Activated naive CD8-positive, alpha-beta T cell treated with anti-CD3 and anti-CD28 coated beads, Interleukin-2, amount 50 U/mL, for 24 hours (primary cell): ENCODE measurements around the gene FOXP1.

Experiments used
- ATAC-seq: fragments of 150-1000 bp; cut with Tn5 transposase; one replicate; pipeline ENCODE4 v1.10.0; 2021
- DNase-seq: peaks from one replicate; pipeline ENCODE4 v3.0.0; 2021
- H3K27ac Mint-ChIP-seq: one replicate; pipeline ENCODE4 v1.8.0; 2021; ENCODE audit warnings: mild to moderate bottlenecking, mixed read lengths
- H3K27me3 Mint-ChIP-seq: one replicate; pipeline ENCODE4 v1.8.0; 2021; ENCODE audit warnings: mixed read lengths
- H3K36me3 Mint-ChIP-seq: one replicate; pipeline ENCODE4 v1.8.0; 2021; ENCODE audit warnings: low read depth, mixed read lengths
- H3K4me1 Mint-ChIP-seq: one replicate; pipeline ENCODE4 v1.8.0; 2021; ENCODE audit warnings: mixed read lengths
- H3K4me3 Mint-ChIP-seq: one replicate; pipeline ENCODE4 v1.8.0; 2021; ENCODE audit warnings: mild to moderate bottlenecking, moderate library complexity, mixed read lengths
- H3K9me3 Mint-ChIP-seq: one replicate; pipeline ENCODE4 v1.8.0; 2021; ENCODE audit warnings: mixed read lengths

Gene FOXP1

GRCh38 chr3:71078723-71079525, 504.6 kb downstream of the FOXP1 start:
- H3K4me1 Mint-ChIP-seq, result peaks cover 99% of the 10 kb centered on the region
- DNase-seq (no peak), ATAC-seq (no peak)
- peak overlapping the region; percentile 89 for H3K27ac Mint-ChIP-seq
- peak overlapping the region; percentile 70 for H3K4me3 Mint-ChIP-seq
- no peaks in the 10 kb centered on the region for H3K9me3 Mint-ChIP-seq
- H3K27me3 Mint-ChIP-seq, result no peaks in the 10 kb centered on the region
- peaks cover 63% of the 10 kb centered on the region for H3K36me3 Mint-ChIP-seq

GRCh38 chr3:71078199-71078598, 505.3 kb downstream of the FOXP1 start:
- H3K9me3 Mint-ChIP-seq, result no peaks in the 10 kb centered on the region
- no peak for ATAC-seq
- H3K36me3 Mint-ChIP-seq, result peaks cover 64% of the 10 kb centered on the region
- peak overlapping the region; percentile 70 for H3K4me3 Mint-ChIP-seq
- H3K27ac Mint-ChIP-seq, result peak overlapping the region; percentile 89
- peaks cover 99% of the 10 kb centered on the region for H3K4me1 Mint-ChIP-seq
- no peaks in the 10 kb centered on the region for H3K27me3 Mint-ChIP-seq
- no peak for DNase-seq

- Mint-ChIP-seq H3K4me1 (peaks cover 100% of the 10 kb centered on the region), H3K27me3 (no peaks in the 10 kb centered on the region), H3K27ac (peak overlapping the region; percentile 89), H3K36me3 (peaks cover 60% of the 10 kb centered on the region), H3K9me3 (no peaks in the 10 kb centered on the region), H3K4me3 (peak overlapping the region; percentile 16)
- DNase-seq (no peak), ATAC-seq (no peak)
These were observed 506.5 kb downstream of the FOXP1 start for GRCh38 chr3:71077070-71077469.

- peak overlapping the region; percentile 89 for H3K27ac Mint-ChIP-seq
- no peaks in the 10 kb centered on the region for H3K9me3 Mint-ChIP-seq
- H3K4me1 Mint-ChIP-seq, result peaks cover 100% of the 10 kb centered on the region
- ATAC-seq (no peak), DNase-seq (no peak)
- no peak overlapping the region for H3K4me3 Mint-ChIP-seq
- H3K27me3 Mint-ChIP-seq, result no peaks in the 10 kb centered on the region
- peaks cover 57% of the 10 kb centered on the region for H3K36me3 Mint-ChIP-seq
These were observed 507.0 kb downstream of the FOXP1 start for GRCh38 chr3:71076361-71077002.

GRCh38 chr3:71075494-71075893, 508.0 kb downstream of the FOXP1 start:
- Mint-ChIP-seq H3K4me1 (peaks cover 100% of the 10 kb centered on the region), H3K36me3 (peaks cover 55% of the 10 kb centered on the region), H3K27me3 (no peaks in the 10 kb centered on the region), H3K9me3 (no peaks in the 10 kb centered on the region), H3K4me3 (no peak overlapping the region), H3K27ac (peak overlapping the region; percentile 89)
- DNase-seq (no peak), ATAC-seq (peak; percentile 25)

- Mint-ChIP-seq H3K9me3 (no peaks in the 10 kb centered on the region), H3K36me3 (peaks cover 50% of the 10 kb centered on the region), H3K27me3 (no peaks in the 10 kb centered on the region), H3K4me1 (peaks cover 100% of the 10 kb centered on the region), H3K4me3 (no peak overlapping the region), H3K27ac (peak overlapping the region; percentile 89)
- DNase-seq, result no peak
- no peak for ATAC-seq
These were observed 509.1 kb downstream of the FOXP1 start for GRCh38 chr3:71074423-71074822.

GRCh38 chr3:71072986-71073385, 510.5 kb downstream of the FOXP1 start:
- DNase-seq, result no peak
- Mint-ChIP-seq H3K4me1 (peaks cover 100% of the 10 kb centered on the region), H3K27me3 (no peaks in the 10 kb centered on the region), H3K36me3 (peaks cover 39% of the 10 kb centered on the region), H3K4me3 (peak overlapping the region; percentile 7), H3K27ac (peak overlapping the region; percentile 93), H3K9me3 (no peaks in the 10 kb centered on the region)
- ATAC-seq, result no peak

- Mint-ChIP-seq H3K27ac (peak overlapping the region; percentile 93), H3K4me1 (peaks cover 99% of the 10 kb centered on the region), H3K9me3 (no peaks in the 10 kb centered on the region), H3K36me3 (peaks cover 34% of the 10 kb centered on the region), H3K27me3 (no peaks in the 10 kb centered on the region), H3K4me3 (no peak overlapping the region)
- ATAC-seq (no peak), DNase-seq (no peak)
These were observed 511.2 kb downstream of the FOXP1 start for GRCh38 chr3:71072287-71072686.

- ATAC-seq (no peak), DNase-seq (no peak)
- Mint-ChIP-seq H3K9me3 (no peaks in the 10 kb centered on the region), H3K27ac (peak overlapping the region; percentile 93), H3K4me1 (peaks cover 99% of the 10 kb centered on the region), H3K27me3 (no peaks in the 10 kb centered on the region), H3K4me3 (peak overlapping the region; percentile 21), H3K36me3 (peaks cover 25% of the 10 kb centered on the region)
These were observed 512.7 kb downstream of the FOXP1 start for GRCh38 chr3:71070497-71071463.

- Mint-ChIP-seq H3K27ac (peak overlapping the region; percentile 93), H3K36me3 (peaks cover 23% of the 10 kb centered on the region), H3K9me3 (no peaks in the 10 kb centered on the region), H3K4me3 (peak overlapping the region; percentile 49), H3K27me3 (no peaks in the 10 kb centered on the region), H3K4me1 (peaks cover 90% of the 10 kb centered on the region)
- peak; percentile 71 for DNase-seq
- ATAC-seq, result peak; percentile 58
These were observed 513.7 kb downstream of the FOXP1 start for GRCh38 chr3:71069797-71070196.

GRCh38 chr3:71067977-71068654, 515.4 kb downstream of the FOXP1 start:
- Mint-ChIP-seq H3K27ac (peak overlapping the region; percentile 86), H3K9me3 (no peaks in the 10 kb centered on the region), H3K27me3 (no peaks in the 10 kb centered on the region), H3K36me3 (peaks cover 15% of the 10 kb centered on the region), H3K4me3 (peak overlapping the region; percentile 24), H3K4me1 (peaks cover 73% of the 10 kb centered on the region)
- ATAC-seq (no peak), DNase-seq (no peak)

- ATAC-seq, result peak; percentile 44
- DNase-seq, result peak; percentile 63
- no peaks in the 10 kb centered on the region for H3K9me3 Mint-ChIP-seq
- no peaks in the 10 kb centered on the region for H3K27me3 Mint-ChIP-seq
- H3K4me3 Mint-ChIP-seq, result peak overlapping the region; percentile 84
- H3K36me3 Mint-ChIP-seq, result peaks cover 18% of the 10 kb centered on the region
- H3K27ac Mint-ChIP-seq, result peak overlapping the region; percentile 86
- H3K4me1 Mint-ChIP-seq, result peaks cover 68% of the 10 kb centered on the region
These were observed 516.7 kb downstream of the FOXP1 start for GRCh38 chr3:71066849-71067261.

GRCh38 chr3:71066356-71066755, 517.2 kb downstream of the FOXP1 start:
- no peak for DNase-seq
- no peaks in the 10 kb centered on the region for H3K9me3 Mint-ChIP-seq
- peak overlapping the region; percentile 84 for H3K4me3 Mint-ChIP-seq
- peak; percentile 26 for ATAC-seq
- peaks cover 23% of the 10 kb centered on the region for H3K36me3 Mint-ChIP-seq
- H3K4me1 Mint-ChIP-seq, result peaks cover 68% of the 10 kb centered on the region
- H3K27me3 Mint-ChIP-seq, result no peaks in the 10 kb centered on the region
- peak overlapping the region; percentile 86 for H3K27ac Mint-ChIP-seq

GRCh38 chr3:71065764-71066013, 517.8 kb downstream of the FOXP1 start:
- Mint-ChIP-seq H3K4me1 (peaks cover 68% of the 10 kb centered on the region), H3K4me3 (peak overlapping the region; percentile 84)
- ATAC-seq, result no peak

More at GRCh38 chr3:71065764-71066013, 517.8 kb downstream of the FOXP1 start:
- no peak for DNase-seq
- H3K27ac Mint-ChIP-seq, result peak overlapping the region; percentile 86
- H3K27me3 Mint-ChIP-seq, result no peaks in the 10 kb centered on the region
- H3K36me3 Mint-ChIP-seq, result peaks cover 26% of the 10 kb centered on the region
- no peaks in the 10 kb centered on the region for H3K9me3 Mint-ChIP-seq
